H1 (cell line): Measurements from ENCODE around the gene NOC2L. TPM values are rescaled to one million over a fixed set of nuclear protein-coding genes. Genes with fewer than 3 reads are reported as not detected.

ENCODE experiments used
- CTCF ChIA-PET: fragments of 300-600 bp; sonication (Branson Sonifier 250); formaldehyde crosslinking; loops from one replicate; lab custom pipeline; 2021; ENCODE audit not compliant: partially characterized antibody; lab: Charles Lee
- POLR2A ChIA-PET: fragments of 300-600 bp; sonication (Branson Sonifier 250); formaldehyde crosslinking; loops from one replicate; lab custom pipeline; 2021; ENCODE audit warnings: inconsistent platforms; ENCODE audit not compliant: partially characterized antibody; lab: Charles Lee
- DNase-seq, 2 experiments: peaks; one replicate each; pipeline versions ENCODE4 v3.0.0 to v3.0.0-alpha.2; 2010 to 2022; ENCODE audit warnings: low spot score in 2 of 2, low read depth in 1 of 2, mixed read lengths in 1 of 2
- FAIRE-seq: peaks from 2 replicates; lab custom pipeline; 2011; peaks lifted over from hg19 to GRCh38; lab: Jason Lieb, UNC
- H2AFZ ChIP-seq: 2 replicates; pipeline ENCODE4 v1.8.1; 2012; ENCODE audit warnings: low read length, inconsistent platforms
- H2AK5ac ChIP-seq: 2 replicates; pipeline ENCODE4 v1.6.1; 2013; ENCODE audit warnings: low read depth, low read length
- H2BK120ac ChIP-seq: replicated peaks from 2 replicates; pipeline ENCODE3; 2013; ENCODE audit warnings: low read depth, low read length, inconsistent platforms
- H2BK12ac ChIP-seq: 2 replicates; pipeline ENCODE4 v1.6.1; 2013; ENCODE audit warnings: low read depth, low read length
- H2BK15ac ChIP-seq: 2 replicates; pipeline ENCODE4 v1.6.1; 2013; ENCODE audit warnings: low read length
- H2BK20ac ChIP-seq: 2 replicates; pipeline ENCODE4 v1.6.1; 2013; ENCODE audit warnings: low read length
- H2BK5ac ChIP-seq: 2 replicates; pipeline ENCODE4 v1.6.1; 2013; ENCODE audit warnings: low read depth, low read length
- H3K14ac ChIP-seq: 2 replicates; pipeline ENCODE4 v1.6.1; 2013; ENCODE audit warnings: inconsistent platforms; ENCODE audit not compliant: insufficient read length
- H3K18ac ChIP-seq: 2 replicates; pipeline ENCODE4 v1.6.1; 2013; ENCODE audit warnings: low read length; ENCODE audit errors: extremely low read depth
- H3K23ac ChIP-seq: 2 replicates; pipeline ENCODE4 v1.6.1; 2013; ENCODE audit warnings: inconsistent platforms; ENCODE audit not compliant: insufficient read length
- H3K23me2 ChIP-seq: 2 replicates; pipeline ENCODE4 v1.6.1; 2013; ENCODE audit warnings: low read depth, low read length
- H3K27ac ChIP-seq: 2 replicates; pipeline ENCODE4 v1.6.1; 2011; ENCODE audit warnings: low read depth, low read length, inconsistent platforms
- H3K27me3 ChIP-seq, 4 experiments: replicated peaks in 1 of 4; 1 replicate in 1 of 4; 2 replicates in 3 of 4; pipeline versions ENCODE4 v1.6.1 to v1.8.1; 2011 to 2013; ENCODE audit warnings: low read length in 3 of 4, mild to moderate bottlenecking in 3 of 4, inconsistent platforms in 2 of 4, mixed read lengths in 2 of 4, moderate library complexity in 1 of 4; ENCODE audit not compliant: control insufficient read depth in 3 of 4, insufficient read depth in 3 of 4; ENCODE audit errors: extremely low read depth in 1 of 4
- H3K36me3 ChIP-seq, 4 experiments: 2 replicates each; pipeline versions ENCODE4 v1.6.1 to v1.8.1; 2011 to 2013; ENCODE audit warnings: mild to moderate bottlenecking in 4 of 4, low read length in 3 of 4, moderate library complexity in 2 of 4, control low read depth in 1 of 4, inconsistent platforms in 1 of 4; ENCODE audit not compliant: insufficient read depth in 4 of 4, control insufficient read depth in 2 of 4
- H3K4ac ChIP-seq: replicated peaks from 2 replicates; pipeline ENCODE3; 2013; ENCODE audit warnings: low read length, low read depth, mixed read lengths, inconsistent platforms; ENCODE audit not compliant: insufficient read length
- H3K4me1 ChIP-seq, 4 experiments: replicated peaks in 1 of 4; 1 replicate in 1 of 4; 2 replicates in 3 of 4; pipeline versions ENCODE4 v1.6.1 to v1.8.1; 2011 to 2013; ENCODE audit warnings: low read length in 3 of 4, inconsistent platforms in 2 of 4, mixed read lengths in 1 of 4; ENCODE audit not compliant: insufficient read depth in 4 of 4, control insufficient read depth in 3 of 4
- H3K4me2 ChIP-seq, 2 experiments: 2 replicates each; pipeline versions ENCODE4 v1.6.1 to v1.8.1; 2011 to 2013; ENCODE audit warnings: low read depth in 2 of 2, low read length in 2 of 2, control low read depth in 1 of 2, inconsistent platforms in 1 of 2, mild to moderate bottlenecking in 1 of 2; ENCODE audit not compliant: insufficient read depth in 1 of 2
- H3K4me3 ChIP-seq, 4 experiments: fragments of 200-600, 300-600 bp in 1 of 4; sonication (generic), shearing (Covaris generic), sonication (Bioruptor Twin) in 1 of 4; 2 replicates each; pipeline versions ENCODE4 v1.5.1 to v1.8.1; 2011 to 2016; ENCODE audit warnings: low read length in 4 of 4, low read depth in 3 of 4, control low read depth in 2 of 4, inconsistent platforms in 2 of 4, mild to moderate bottlenecking in 2 of 4, mixed read lengths in 1 of 4, moderate library complexity in 1 of 4; ENCODE audit not compliant: insufficient read depth in 2 of 4; ENCODE audit errors: extremely low read depth in 1 of 4
- H3K56ac ChIP-seq: replicated peaks from 2 replicates; pipeline ENCODE3; 2013; ENCODE audit warnings: low read depth, mild to moderate bottlenecking, mixed read lengths, low read length, inconsistent platforms; ENCODE audit not compliant: insufficient read length
- H3K79me1 ChIP-seq: 2 replicates; pipeline ENCODE4 v1.6.1; 2013; ENCODE audit warnings: low read depth, low read length, control low read depth
- H3K79me2 ChIP-seq, 2 experiments: 2 replicates each; pipeline versions ENCODE4 v1.6.1 to v1.8.1; 2012 to 2013; ENCODE audit warnings: low read length in 2 of 2, mild to moderate bottlenecking in 2 of 2, inconsistent platforms in 1 of 2; ENCODE audit not compliant: insufficient read depth in 2 of 2, control insufficient read depth in 1 of 2
- H3K9ac ChIP-seq, 4 experiments: replicated peaks in 1 of 4; 1 replicate in 1 of 4; 2 replicates in 3 of 4; pipeline versions ENCODE4 v1.6.1 to v1.8.1; 2011 to 2013; ENCODE audit warnings: low read depth in 3 of 4, low read length in 3 of 4, control low read depth in 2 of 4, mild to moderate bottlenecking in 2 of 4, moderate library complexity in 2 of 4, inconsistent platforms in 1 of 4; ENCODE audit errors: extremely low read depth in 1 of 4
- H3K9me3 ChIP-seq, 2 experiments: 2 replicates each; pipeline versions ENCODE4 v1.6.1 to v1.8.1; 2012 to 2013; ENCODE audit warnings: mild to moderate bottlenecking in 2 of 2, moderate library complexity in 2 of 2, control low read depth in 1 of 2, inconsistent platforms in 1 of 2, low read depth in 1 of 2, low read length in 1 of 2, mixed read lengths in 1 of 2; ENCODE audit not compliant: insufficient read depth in 2 of 2
- H4K20me1 ChIP-seq, 2 experiments: replicated peaks in 1 of 2; 2 replicates each; pipeline versions ENCODE3 to v1.8.1; 2011 to 2013; ENCODE audit warnings: inconsistent platforms in 2 of 2, low read length in 2 of 2, mild to moderate bottlenecking in 1 of 2; ENCODE audit not compliant: insufficient read depth in 2 of 2, control insufficient read depth in 1 of 2
- H4K5ac ChIP-seq: 2 replicates; pipeline ENCODE4 v1.6.1; 2013; ENCODE audit warnings: low read length, low read depth, mixed read lengths, inconsistent platforms; ENCODE audit not compliant: insufficient read length
- H4K8ac ChIP-seq: 2 replicates; pipeline ENCODE4 v1.8.0; 2013; ENCODE audit warnings: mild to moderate bottlenecking, moderate library complexity, low read length, inconsistent platforms; ENCODE audit not compliant: insufficient read depth; ENCODE audit errors: extremely low read depth
- H4K91ac ChIP-seq: replicated peaks from 2 replicates; pipeline ENCODE3; 2013; ENCODE audit warnings: low read length, mixed read lengths, inconsistent platforms; ENCODE audit not compliant: insufficient read length
- CTBP2 ChIP-seq: IDR thresholded peaks from 2 replicates; pipeline ENCODE4 v1.7.0; 2011; ENCODE audit warnings: borderline replicate concordance, mild to moderate bottlenecking, moderate library complexity, mixed read lengths, low read length; ENCODE audit not compliant: insufficient read depth, insufficient read length
- KDM5A ChIP-seq: fragments of 200-600 bp; IDR thresholded peaks from 2 replicates; pipeline ENCODE4 v1.7.1; 2012; ENCODE audit warnings: mild to moderate bottlenecking, low read length, inconsistent platforms, mixed read lengths
- SP2 ChIP-seq: IDR thresholded peaks from 2 replicates; pipeline ENCODE4 v1.6.1; 2012; ENCODE audit warnings: mild to moderate bottlenecking, low read length, inconsistent platforms
- TEAD4 ChIP-seq: IDR thresholded peaks from 2 replicates; pipeline ENCODE4 v1.6.1; 2012; ENCODE audit warnings: low read depth, low read length, inconsistent platforms, mixed read lengths
- ZNF274 ChIP-seq: IDR thresholded peaks from 2 replicates; pipeline ENCODE4 v1.7.0; 2012; ENCODE audit warnings: low read length, borderline replicate concordance; ENCODE audit errors: extremely low read depth
- WGBS, 2 experiments: shearing (Covaris generic) in 1 of 2; methylation state at CpG; one replicate each; pipeline versions ENCODE4 v1.1.6 to v1.1.7; 2013 to 2015; ENCODE audit warnings: low lambda C conversion rate in 2 of 2, mixed read lengths in 2 of 2, inconsistent platforms in 1 of 2, low coverage in 1 of 2, missing lambda C conversion rate in 1 of 2; ENCODE audit not compliant: insufficient replicate concordance in 2 of 2, insufficient coverage in 1 of 2, insufficient read length in 1 of 2; ENCODE audit errors: extremely low coverage in 1 of 2, missing lambda C conversion rate in 1 of 2; 5-methylcytosine and 5-hydroxymethylcytosine counted together
- polyA plus RNA-seq, 7 experiments: library from polyadenylated mRNA; depleted of rRNA in 3 of 7; stranded (reverse) in 5 of 7; unstranded in 2 of 7; fragments of >200 nt in 5 of 7; fragments of 200-250 nt in 2 of 7; gene quantifications; 1 replicate in 5 of 7; 2 replicates in 1 of 7; 4 replicates in 1 of 7; pipeline versions ENCODE4 v1.2.1 to v1.2.3, GENCODE V29; 2011 to 2013; ENCODE audit warnings: missing spikeins in 2 of 7, mixed read lengths in 2 of 7
- total RNA-seq: library from RNA; stranded (reverse); fragmentation: NEBNext Ultra II Directional; extraction: Animal tissue kit (Norgen Biotek cat#: 25700); gene quantifications from 2 replicates; pipeline ENCODE4 v1.2.1, GENCODE V29; 2021

NOC2L gene
- total and polyA plus RNA-seq, 2 of the 8 experiments (the other 6 are each of a cell fraction or from before 2014, with no cell fraction given) = 74.7 to 130 TPM

- no peak overlapping the region for H3K4me2 ChIP-seq
- H2BK15ac ChIP-seq = no peak overlapping the region
- no peak for DNase-seq
- peak overlapping the region; percentile 51; the same call in 1 of the 2 replicates for H4K8ac ChIP-seq
- H3K23me2 ChIP-seq = no peaks in the 10 kb centered on the region; the same call in 1 of the 2 replicates
- H2BK120ac ChIP-seq = no peak overlapping the region
- H2BK5ac ChIP-seq = no peak overlapping the region
- no peak overlapping the region for H3K14ac ChIP-seq
- no peak for FAIRE-seq
- no peak overlapping the region for H2BK12ac ChIP-seq
- no peak overlapping the region for H3K4me3 ChIP-seq
- no peak overlapping the region for H2AK5ac ChIP-seq
- no peak overlapping the region for H3K4ac ChIP-seq
- no peak overlapping the region for H2AFZ ChIP-seq
- no peak overlapping the region for H2BK20ac ChIP-seq
- H3K79me2 ChIP-seq = no peaks in the 10 kb centered on the region
- H3K23ac ChIP-seq = no peak overlapping the region
- WGBS, 2 experiments = 84% methylated on average over 42 of the region's 43 CpGs; no CpG with 5 or more reads in 1 of the 2 experiments
- no peak overlapping the region for H3K9ac ChIP-seq
- peaks cover 0 to 8% of the 10 kb centered on the region in 2 experiments for H4K20me1 ChIP-seq
- no peaks in the 10 kb centered on the region; a peak in 1 of 7 replicates for H3K4me1 ChIP-seq
- no peaks in the 10 kb centered on the region for H3K79me1 ChIP-seq
- ChIA-PET CTCF (interaction anchor here (1.0 to 6.9 kb wide), 28 partner anchors 9 to 308 kb away, joined by 3 to 86 read pairs (median 6); partner anchors contain the start of genes HES4, ISG15 and RNF223), POLR2A (interaction anchor here (1.0 to 2.4 kb wide), 6 partner anchors 12 to 81 kb away, joined by 3 to 9 read pairs (median 4); no protein-coding TSS in a partner anchor)
- no peak overlapping the region for H3K56ac ChIP-seq
- no peak overlapping the region for H4K5ac ChIP-seq
- no peaks in the 10 kb centered on the region for H3K36me3 ChIP-seq
- H3K9me3 ChIP-seq = no peaks in the 10 kb centered on the region
- H3K27me3 ChIP-seq = peaks cover 0 to 25% (median 15%) of the 10 kb centered on the region in 4 experiments; a peak in 5 of 7 replicates
- no peak overlapping the region for H3K18ac ChIP-seq
- no peak overlapping the region for H4K91ac ChIP-seq
- H3K27ac ChIP-seq = no peak overlapping the region
- no peak for TF ChIP-seq CTBP2
- no peak for TF ChIP-seq TEAD4
- TF ChIP-seq SP2 = no peak
- no peak for TF ChIP-seq ZNF274
- no peak for TF ChIP-seq KDM5A
Measured at GRCh38 chr1:982765-983436, 23.8 kb upstream of the NOC2L start.
